ENCODE measurements around the gene SMO. TPM values are rescaled to one million over a fixed set of nuclear protein-coding genes. Genes with fewer than 3 reads are reported as not detected.

SMO gene
- total and polyA plus RNA-seq, 2 donors (not counting 1 experiment from before 2014, with no cell fraction given), result 0.39 to 1.4 TPM

DNA sequence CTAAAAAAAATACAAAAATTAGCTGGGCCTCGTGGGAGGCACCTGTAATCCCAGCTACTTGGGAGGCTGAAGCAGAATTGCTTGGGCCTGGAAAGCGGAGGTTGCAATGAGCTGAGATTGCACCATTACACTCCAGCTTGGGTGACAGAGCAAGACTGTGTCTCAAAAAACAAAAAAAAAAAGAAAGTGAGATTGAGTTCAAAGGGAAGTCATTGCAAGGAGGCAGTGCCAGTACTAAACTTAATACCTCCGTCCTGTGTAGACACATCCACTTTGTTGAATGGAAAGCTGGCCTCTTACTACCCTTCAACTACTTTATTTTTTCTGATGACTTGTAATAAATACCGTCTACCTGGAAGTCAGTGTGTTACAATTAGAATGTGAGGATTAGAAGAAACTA, 67.4 kb downstream of the SMO start:
- peaks cover 9% of the 10 kb centered on the region in 2 donors for H3K4me1 ChIP-seq (ENCODE audit: control insufficient read depth in 2 of 2, insufficient read depth in 2 of 2, low read length in 2 of 2)
- CTCF ChIA-PET, result interaction anchor here (0.8 to 1.5 kb wide), 2 partner anchors 16 to 37 kb away, joined by 3 read pairs; no protein-coding TSS in a partner anchor
- no peaks in the 10 kb centered on the region for H3K36me3 ChIP-seq (replicated peaks in 1 of 2; ENCODE audit: control extremely low read depth in 1 of 2, control insufficient read depth in 1 of 2, extremely low read depth in 1 of 2, insufficient read depth in 2 of 2, low read length in 1 of 2)
- H3K9ac ChIP-seq (ENCODE audit: low read length), result no peak overlapping the region
- H3K4me2 ChIP-seq (replicated peaks; ENCODE audit: low read depth, low read length, poor library complexity, severe bottlenecking), result no peak overlapping the region
- POLR2A ChIA-PET, result no interaction called here
- peaks cover 22% of the 10 kb centered on the region for H3K4me1 Mint-ChIP-seq
- H2AFZ ChIP-seq (ENCODE audit: insufficient read depth, low read depth, low read length, poor library complexity, severe bottlenecking), result no peak overlapping the region
- H3K9me3 Mint-ChIP-seq (ENCODE audit: insufficient read depth), result no peaks in the 10 kb centered on the region
- ATAC-seq (ENCODE audit: low read depth) (no peak), DNase-seq (no peak)
- no peak overlapping the region for H3K4me3 Mint-ChIP-seq
- intact Hi-C loops (cut with micrococcal nuclease), result no loop called here
- H4K20me1 ChIP-seq (ENCODE audit: control insufficient read depth, insufficient read depth, low read length, poor library complexity, severe bottlenecking), result no peaks in the 10 kb centered on the region
- peaks cover 29% of the 10 kb centered on the region for H3K79me2 ChIP-seq (ENCODE audit: control insufficient read depth, insufficient read depth, low read length)
- H3K27me3 Mint-ChIP-seq, result no peaks in the 10 kb centered on the region
- 86% methylated on average over 2 of the region's 4 CpGs for WGBS (ENCODE audit: insufficient coverage)
- no peak overlapping the region for H3K4me3 ChIP-seq (ENCODE audit: control extremely low read depth in 1 of 5, extremely low read depth in 1 of 5, insufficient read depth in 1 of 5, low read depth in 2 of 5, low read length in 4 of 5)
- no peaks in the 10 kb centered on the region for H3K27me3 ChIP-seq (replicated peaks in 1 of 4; ENCODE audit: control extremely low read depth in 1 of 4, control insufficient read depth in 3 of 4, insufficient read depth in 4 of 4, low read length in 3 of 4)
- TF ChIP-seq, protein P1, sequence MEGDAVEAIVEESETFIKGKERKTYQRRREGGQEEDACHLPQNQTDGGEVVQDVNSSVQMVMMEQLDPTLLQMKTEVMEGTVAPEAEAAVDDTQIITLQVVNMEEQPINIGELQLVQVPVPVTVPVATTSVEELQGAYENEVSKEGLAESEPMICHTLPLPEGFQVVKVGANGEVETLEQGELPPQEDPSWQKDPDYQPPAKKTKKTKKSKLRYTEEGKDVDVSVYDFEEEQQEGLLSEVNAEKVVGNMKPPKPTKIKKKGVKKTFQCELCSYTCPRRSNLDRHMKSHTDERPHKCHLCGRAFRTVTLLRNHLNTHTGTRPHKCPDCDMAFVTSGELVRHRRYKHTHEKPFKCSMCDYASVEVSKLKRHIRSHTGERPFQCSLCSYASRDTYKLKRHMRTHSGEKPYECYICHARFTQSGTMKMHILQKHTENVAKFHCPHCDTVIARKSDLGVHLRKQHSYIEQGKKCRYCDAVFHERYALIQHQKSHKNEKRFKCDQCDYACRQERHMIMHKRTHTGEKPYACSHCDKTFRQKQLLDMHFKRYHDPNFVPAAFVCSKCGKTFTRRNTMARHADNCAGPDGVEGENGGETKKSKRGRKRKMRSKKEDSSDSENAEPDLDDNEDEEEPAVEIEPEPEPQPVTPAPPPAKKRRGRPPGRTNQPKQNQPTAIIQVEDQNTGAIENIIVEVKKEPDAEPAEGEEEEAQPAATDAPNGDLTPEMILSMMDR (IDR thresholded peaks at IDR 0.05), result no peak
- no peak for TF ChIP-seq EZH2 (IDR thresholded peaks at IDR 0.05; ENCODE audit: borderline replicate concordance, insufficient read depth, low read depth, low read length, poor library complexity, severe bottlenecking)
- H3K9me3 ChIP-seq (ENCODE audit: control extremely low read depth in 1 of 3, control insufficient read depth in 2 of 3, insufficient read depth in 1 of 3, low read length in 2 of 3), result no peaks in the 10 kb centered on the region
- no peak overlapping the region for H3K27ac ChIP-seq (ENCODE audit: low read length in 2 of 2)
- no peak overlapping the region for H3K27ac Mint-ChIP-seq

DNA sequence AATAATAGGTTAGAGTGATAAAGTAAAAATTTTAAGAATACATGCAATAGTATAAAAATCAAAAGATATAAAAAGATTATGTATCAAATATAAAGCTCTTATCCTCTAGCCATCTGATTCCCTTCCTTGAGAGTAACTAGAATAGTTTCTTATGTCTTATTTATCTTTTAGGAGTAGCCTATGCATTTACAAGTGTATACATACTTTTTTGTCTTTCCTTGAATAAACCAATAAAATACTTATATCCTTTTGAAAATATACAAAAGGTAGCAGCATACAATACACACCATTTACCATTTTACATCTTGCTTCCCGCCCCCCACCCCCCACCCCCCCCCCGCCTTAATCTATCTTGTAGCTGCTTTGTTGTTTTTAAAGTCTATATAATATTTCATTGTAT, 67.8 kb downstream of the SMO start:
- Mint-ChIP-seq H3K9me3 (ENCODE audit: insufficient read depth) (no peaks in the 10 kb centered on the region), H3K27ac (no peak overlapping the region), H3K4me1 (peaks cover 22% of the 10 kb centered on the region), H3K4me3 (no peak overlapping the region), H3K27me3 (no peaks in the 10 kb centered on the region)
- Histone ChIP-seq H3K9me3 (ENCODE audit: control extremely low read depth in 1 of 3, control insufficient read depth in 2 of 3, insufficient read depth in 1 of 3, low read length in 2 of 3) (no peaks in the 10 kb centered on the region), H3K4me3 (ENCODE audit: control extremely low read depth in 1 of 5, extremely low read depth in 1 of 5, insufficient read depth in 1 of 5, low read depth in 2 of 5, low read length in 4 of 5) (no peak overlapping the region), H3K27ac (ENCODE audit: low read length in 2 of 2) (no peak overlapping the region), H2AFZ (ENCODE audit: insufficient read depth, low read depth, low read length, poor library complexity, severe bottlenecking) (no peak overlapping the region), H3K36me3 (replicated peaks in 1 of 2; ENCODE audit: control extremely low read depth in 1 of 2, control insufficient read depth in 1 of 2, extremely low read depth in 1 of 2, insufficient read depth in 2 of 2, low read length in 1 of 2) (no peaks in the 10 kb centered on the region), H3K4me1 (ENCODE audit: control insufficient read depth in 2 of 2, insufficient read depth in 2 of 2, low read length in 2 of 2) (peaks cover 9% of the 10 kb centered on the region in 2 donors), H3K4me2 (replicated peaks; ENCODE audit: low read depth, low read length, poor library complexity, severe bottlenecking) (no peak overlapping the region), H4K20me1 (ENCODE audit: control insufficient read depth, insufficient read depth, low read length, poor library complexity, severe bottlenecking) (no peaks in the 10 kb centered on the region), H3K27me3 (replicated peaks in 1 of 4; ENCODE audit: control extremely low read depth in 1 of 4, control insufficient read depth in 3 of 4, insufficient read depth in 4 of 4, low read length in 3 of 4) (no peaks in the 10 kb centered on the region), H3K79me2 (ENCODE audit: control insufficient read depth, insufficient read depth, low read length) (peaks cover 25% of the 10 kb centered on the region), H3K9ac (ENCODE audit: low read length) (no peak overlapping the region)
- intact Hi-C loops (cut with micrococcal nuclease), result no loop called here
- ATAC-seq (ENCODE audit: low read depth) (no peak), DNase-seq (no peak)
- ChIA-PET POLR2A (no interaction called here), CTCF (interaction anchor here (0.8 to 1.5 kb wide), 3 partner anchors 16 to 42 kb away, joined by 3 read pairs; no protein-coding TSS in a partner anchor)
- TF ChIP-seq, protein P1 (IDR thresholded peaks at IDR 0.05), result no peak
- no peak for TF ChIP-seq EZH2 (IDR thresholded peaks at IDR 0.05; ENCODE audit: borderline replicate concordance, insufficient read depth, low read depth, low read length, poor library complexity, severe bottlenecking)
- WGBS (ENCODE audit: insufficient coverage), result no CpG with 5 or more reads among the region's 2 CpGs
